ENCODE measurements around the gene RNF8.
A peak's percentile ranks its signal among the peaks of the same experiment; 100 is the strongest.
"Not testable (repeated sequence)": the region's sequence is repeated elsewhere in the genome, so short reads cannot be mapped to it uniquely, and the experiment has no call there.

The RNF8 gene

GRCh38 chr6:37401658-37402057 is 47.9 kb downstream of the RNF8 start:
- DNase-seq = not testable (repeated sequence)

DNA sequence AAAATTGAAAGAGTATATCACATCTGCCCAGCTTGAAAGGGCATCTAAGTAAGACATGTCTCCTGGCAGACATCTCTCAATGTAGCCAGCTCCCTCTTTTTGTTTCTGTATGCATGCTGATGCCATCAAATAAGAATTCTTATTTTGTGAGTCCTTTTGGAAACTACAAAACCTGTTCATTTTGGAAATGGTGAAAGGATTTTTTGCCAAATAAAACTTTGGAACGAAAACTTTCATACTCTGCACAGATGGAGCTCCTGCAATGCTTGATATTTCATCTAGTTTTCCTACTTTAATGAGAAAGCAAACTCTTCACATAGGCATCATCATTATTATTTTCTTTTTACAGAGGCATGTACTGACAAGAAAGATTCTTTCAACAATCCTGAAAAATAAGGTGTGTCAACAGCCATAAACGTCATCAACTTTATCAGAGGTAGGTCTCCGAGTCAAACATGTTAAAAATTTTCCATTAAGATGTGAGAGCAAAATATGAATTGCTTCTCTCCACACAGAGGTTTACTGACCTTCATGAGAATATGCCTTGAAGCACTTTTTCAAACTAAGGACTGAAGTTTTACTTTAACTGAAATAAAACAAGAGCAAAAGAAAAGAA is 53.1 kb downstream of the RNF8 start:
- DNase-seq = no peak

DNA sequence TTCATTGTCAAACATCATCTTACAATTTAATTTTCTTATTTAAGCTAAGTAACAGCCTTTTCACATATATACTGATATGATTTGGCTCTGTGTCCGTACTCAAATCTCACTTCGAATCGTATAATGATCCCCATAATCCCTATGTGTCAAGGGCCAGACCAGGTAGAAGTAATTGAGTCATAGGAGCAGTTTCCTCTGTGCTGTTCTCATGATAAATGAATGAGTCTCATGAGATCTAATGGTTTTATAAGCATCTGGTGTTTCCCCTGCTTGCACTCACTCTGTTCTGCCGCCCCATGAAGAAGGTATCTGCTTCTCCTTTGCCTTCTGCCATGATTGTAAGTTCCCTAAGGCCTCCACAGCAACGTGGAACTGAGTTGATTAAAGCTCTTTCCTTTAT is 54.2 kb downstream of the RNF8 start:
- no peak for DNase-seq

DNA sequence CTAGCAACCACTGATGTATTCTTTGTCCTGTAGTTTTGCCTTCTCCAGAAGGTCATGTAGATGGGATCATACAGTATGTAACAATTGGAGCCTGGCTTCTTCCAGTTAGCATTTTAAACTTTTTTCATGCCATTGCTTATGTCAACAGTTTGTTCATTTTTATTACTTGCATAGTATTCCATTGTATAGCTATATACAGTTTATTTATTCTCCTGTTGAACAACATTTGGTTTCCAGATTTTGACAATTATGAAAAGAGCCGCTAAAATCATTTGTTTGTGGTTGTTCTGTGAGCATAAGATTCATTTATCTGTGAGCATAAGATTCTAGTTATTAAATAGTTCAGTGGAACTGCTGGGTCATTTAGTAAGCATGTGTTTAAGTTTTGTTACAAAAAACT is 55.7 kb downstream of the RNF8 start:
- no peak for DNase-seq

DNA sequence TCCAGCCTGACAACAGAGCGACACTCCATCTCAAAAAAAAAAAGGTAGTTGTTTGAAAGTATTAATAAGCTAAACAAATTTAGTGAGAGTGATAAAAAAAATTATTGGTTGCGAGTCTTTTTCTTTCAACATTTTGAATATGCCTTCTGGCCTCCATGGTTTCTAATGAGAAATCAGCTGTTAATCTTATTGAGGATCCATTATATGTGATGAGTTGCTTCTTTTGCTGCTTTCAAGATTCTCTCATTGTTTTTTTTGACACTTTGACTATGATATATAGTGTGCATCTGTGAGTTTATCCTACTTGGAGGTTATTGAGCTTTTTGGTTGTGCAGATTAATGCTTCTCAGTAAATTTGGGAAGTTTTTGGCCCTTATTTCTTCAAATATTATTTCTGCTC is 63.6 kb downstream of the RNF8 start:
- no peak for DNase-seq

- no peak for DNase-seq
Observed at GRCh38 chr6:37418722-37419121, 64.9 kb downstream of the RNF8 start.

DNA sequence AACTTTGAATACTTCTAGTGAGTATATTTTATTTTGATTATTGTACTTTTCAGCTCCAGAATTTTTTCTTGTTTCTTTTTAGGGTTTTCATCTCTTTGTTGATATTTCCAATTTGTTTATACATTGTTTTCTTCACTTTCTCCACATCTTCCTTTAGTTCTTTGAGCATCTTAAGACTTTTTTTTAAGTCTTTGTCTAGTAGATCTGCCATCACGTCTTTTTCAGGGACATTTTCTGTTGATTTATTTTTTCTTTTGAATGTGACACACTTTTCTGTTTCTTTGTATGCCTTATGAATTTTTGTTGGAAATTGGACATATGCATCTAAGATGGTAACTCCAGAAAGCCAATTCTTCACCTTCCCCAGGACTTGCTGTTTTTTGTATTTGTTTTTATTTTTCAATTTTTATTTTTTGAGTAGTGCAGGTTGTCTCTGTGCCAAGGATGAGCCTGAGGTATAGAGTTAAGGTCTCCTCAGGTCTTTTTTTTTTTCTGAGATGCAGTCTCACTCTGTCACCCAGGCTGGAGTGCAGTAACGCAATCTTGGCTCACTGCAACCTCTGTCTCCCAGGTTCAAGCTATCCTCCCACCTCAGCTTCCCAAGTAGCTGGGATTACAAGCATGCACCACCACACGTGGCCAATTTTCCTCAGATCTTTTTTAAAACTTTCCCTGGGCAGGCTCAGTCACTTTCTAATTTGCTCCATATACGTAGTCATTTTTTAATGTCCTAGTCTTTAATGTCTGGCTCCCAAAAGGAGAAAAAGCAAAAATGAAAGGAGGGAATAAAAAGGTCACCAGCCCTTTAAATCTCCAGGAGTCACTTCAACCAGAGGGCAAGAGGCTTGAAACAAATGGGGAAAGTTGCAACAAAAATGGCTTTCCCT is 72.5 kb downstream of the RNF8 start:
- no peak for DNase-seq

- DNase-seq = no peak
Observed at GRCh38 chr6:37426945-37427510, 73.2 kb downstream of the RNF8 start.

DNA sequence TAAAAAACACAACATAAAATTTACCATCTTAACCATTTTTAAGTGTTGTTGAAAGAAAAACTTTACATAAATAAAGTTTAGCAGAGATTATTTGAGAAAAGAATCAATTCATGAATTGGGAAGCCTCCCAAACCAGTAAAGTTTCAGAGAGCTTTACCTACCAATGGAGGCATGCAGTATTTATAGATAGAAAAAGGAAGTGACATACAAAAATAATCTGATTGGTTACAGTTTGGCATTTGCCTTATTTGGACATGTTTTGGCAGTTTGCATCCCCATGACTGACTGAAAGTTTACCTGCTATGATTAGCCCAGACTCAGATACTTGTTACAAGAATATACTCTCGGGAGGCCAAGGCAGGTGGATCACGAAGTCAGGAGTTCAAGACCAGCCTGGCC is 75.6 kb downstream of the RNF8 start:
- no peak for DNase-seq

GRCh38 chr6:37432590-37432915 is 78.8 kb downstream of the RNF8 start:
- no peak for DNase-seq

GRCh38 chr6:37432916-37433656 is 79.3 kb downstream of the RNF8 start, which contains the start of gene CMTR1:
Gene CMTR1 (plus strand): TSS chr6:37433221. CDS start chr6:37435630, 2,409 bp downstream.
- peak; percentile 87 for DNase-seq

DNA sequence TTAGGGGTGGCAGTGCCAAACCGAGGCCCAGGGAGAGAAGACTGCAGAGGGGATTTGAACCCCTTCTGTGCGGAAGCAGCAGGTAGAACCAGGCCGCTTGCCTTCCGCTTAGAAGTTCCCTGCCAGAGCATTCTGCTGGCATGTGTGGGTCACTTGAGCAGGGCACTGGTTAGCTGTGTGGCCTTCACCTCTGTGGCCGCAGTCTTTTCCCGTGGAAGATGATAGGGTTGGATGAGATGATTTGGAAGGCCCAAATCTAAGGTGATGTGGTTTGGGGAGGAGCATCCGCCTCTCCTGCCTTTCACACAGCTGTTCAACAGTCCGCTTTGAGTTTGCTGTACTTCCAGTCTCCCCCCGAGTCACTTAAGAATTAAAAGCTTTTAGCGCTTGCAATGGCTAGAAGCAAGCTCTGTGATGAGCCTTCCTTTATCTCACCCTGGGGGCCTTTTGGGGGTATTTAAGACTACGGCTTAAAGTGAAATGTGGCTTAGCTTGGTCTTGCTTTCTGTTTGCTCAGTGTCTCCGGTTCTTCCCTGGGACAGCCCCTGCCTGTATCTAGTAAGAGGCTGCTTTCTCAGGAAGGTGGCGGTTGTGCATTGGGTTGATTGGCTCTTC is 80.0 kb downstream of the RNF8 start:
- DNase-seq = no peak

- DNase-seq = no peak
Observed at GRCh38 chr6:37435373-37435772, 81.6 kb downstream of the RNF8 start.

GRCh38 chr6:37435816-37436215 is 82.0 kb downstream of the RNF8 start:
- DNase-seq = no peak

DNA sequence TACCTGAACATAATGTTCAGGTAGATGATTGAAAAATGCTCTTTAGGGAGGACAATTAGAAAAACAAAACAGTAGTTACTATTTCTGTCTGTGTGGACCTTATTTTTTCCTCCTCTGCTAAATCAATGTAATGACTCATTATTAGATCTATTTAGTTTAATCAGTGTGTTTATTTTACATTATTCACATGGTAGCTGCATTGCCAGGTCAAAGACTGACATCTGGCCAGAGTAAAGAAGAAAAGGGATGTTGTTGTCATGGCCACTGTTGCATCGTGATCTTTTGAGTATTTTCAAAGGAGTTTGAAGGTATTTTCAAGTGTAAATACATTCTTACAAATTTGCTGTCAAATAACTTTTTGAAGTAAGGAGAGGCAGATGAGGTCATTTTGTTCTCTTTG is 85.1 kb downstream of the RNF8 start:
- no peak for DNase-seq

DNA sequence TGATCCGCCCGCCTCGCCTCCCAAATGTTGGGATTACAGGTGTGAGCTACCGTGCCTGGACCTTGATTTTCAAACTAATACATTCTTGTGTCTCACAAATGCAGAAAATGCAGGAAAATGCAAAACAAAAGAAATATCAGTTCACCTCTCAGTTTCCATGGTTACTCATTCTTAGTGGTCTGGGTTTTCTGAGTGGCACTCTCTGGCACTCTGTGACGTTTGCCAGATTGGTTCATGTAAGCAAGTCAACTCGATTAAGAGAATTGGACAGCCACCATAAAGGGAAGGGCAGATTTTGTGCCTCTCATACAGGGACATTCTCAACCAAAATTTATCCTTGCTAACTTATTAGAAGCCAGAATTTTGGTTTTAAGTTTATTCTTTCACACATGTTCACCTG is 87.9 kb downstream of the RNF8 start:
- no peak for DNase-seq

DNA sequence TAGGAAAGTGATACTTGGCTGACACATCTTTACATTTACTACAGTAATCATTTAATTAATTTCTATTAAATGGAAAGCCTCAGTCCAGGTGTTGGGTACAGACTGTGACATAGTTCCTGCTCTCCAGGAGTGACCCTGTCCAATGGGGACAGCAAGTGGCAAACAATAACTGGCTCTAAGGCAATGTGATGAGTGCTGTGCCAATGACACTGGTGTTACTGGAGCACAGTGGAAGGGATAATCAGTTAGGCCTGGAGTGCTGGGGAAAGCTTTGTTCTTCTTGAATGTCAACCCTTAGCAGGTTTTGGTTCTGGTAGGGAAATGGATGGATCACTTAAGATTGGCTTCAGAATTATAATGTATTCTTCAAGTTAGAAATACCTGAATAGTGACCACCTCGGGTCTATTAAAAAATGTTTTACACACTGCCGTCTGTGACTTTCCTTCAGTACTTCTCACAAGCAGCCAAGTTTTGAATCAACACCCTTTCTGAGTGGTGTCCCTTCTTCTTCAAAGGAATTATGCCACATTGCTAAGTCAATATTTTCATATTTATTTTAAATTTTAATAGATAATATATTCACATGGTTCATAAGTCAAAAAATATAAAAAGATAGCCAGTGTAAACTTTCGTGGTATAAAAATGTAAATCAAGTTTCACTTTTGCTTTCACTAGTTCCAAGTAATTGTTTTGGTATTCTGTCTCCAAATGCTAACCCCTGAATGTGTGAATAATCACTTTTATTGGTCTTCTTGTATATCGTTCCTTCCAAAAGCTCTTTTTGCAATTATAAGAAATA is 88.8 kb downstream of the RNF8 start:
- DNase-seq = no peak

DNA sequence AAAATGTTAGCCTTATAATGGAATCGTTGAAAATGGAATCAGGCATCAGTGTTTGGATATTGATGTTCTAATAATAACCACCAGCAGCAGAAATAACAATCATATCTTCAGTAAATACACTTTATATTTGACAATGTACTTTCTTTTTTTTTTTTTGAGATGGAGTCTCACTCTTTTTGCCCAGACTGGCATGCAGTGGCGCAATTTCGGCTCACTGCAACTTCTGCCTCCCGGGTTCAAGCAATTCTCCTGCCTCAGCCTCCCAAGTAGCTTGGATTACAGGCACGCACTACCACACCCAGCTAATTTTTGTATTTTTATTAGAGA is 89.4 kb downstream of the RNF8 start:
- DNase-seq = not testable (repeated sequence)

Measured in GOT3 (cell line).